NOMO-1 (cell line): ENCODE measurements around the gene IQSEC1.
A peak's percentile ranks its signal among the peaks of the same experiment; 100 is the strongest.

ENCODE experiments used
- DNase-seq, 2 experiments: peaks; one replicate each; lab custom pipeline; 2025; ENCODE audit not compliant: unreplicated experiment in 2 of 2; lab: John Stamatoyannopoulos, UW

Gene IQSEC1

DNA sequence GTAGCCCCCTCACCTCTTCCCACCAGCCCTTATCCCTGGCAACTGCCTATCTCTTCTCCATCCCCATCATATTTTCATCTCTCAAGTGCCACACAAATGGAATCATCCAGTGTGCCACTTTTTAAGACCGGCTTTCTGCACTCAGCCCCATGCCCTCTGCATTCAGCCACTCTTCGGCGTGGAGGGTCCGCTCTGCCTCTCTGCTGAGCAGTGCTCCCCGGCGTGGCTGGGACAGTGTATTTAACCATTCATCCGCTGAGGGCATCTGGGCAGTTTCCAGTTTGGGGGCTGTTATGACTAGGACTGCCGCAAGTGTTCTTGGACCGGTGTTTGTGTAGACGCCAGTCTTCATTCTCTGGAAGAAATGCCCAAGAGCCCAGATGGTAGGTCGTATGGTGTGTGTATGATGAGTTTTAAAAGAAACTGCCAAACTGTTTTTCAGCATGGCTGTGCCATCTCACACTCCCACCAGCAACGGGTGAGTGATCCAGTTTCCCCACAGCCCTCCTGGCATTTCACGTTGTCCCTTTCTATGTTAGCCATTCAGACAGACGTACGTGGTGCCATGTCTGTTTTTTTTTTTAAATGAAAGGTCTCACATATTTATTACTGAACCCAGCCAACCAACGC is 20.9 kb downstream of the IQSEC1 start:
- DNase-seq: no peak

GRCh38 chr3:13051581-13051980 is 21.6 kb downstream of the IQSEC1 start:
- no peak for DNase-seq

DNA sequence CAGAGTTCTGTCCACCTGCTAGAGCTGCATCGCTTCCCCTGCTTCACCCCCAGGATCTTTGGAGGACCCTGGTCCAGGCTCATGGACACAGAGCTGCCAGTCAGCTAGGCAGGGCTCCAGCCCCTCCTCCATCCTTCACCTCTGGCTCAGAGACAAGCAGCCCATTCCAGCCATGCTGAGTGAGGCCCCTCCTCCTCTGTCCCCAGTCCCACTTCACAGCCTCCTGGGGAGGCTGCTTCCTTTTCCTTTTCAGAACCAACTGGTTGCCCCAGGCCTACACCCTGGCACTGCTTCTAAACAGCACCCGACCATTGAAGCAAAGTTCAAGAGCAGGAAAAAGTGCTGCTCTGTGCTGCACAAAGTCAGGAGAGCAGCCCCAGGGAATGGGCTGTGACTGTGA is 22.2 kb downstream of the IQSEC1 start:
- no peak for DNase-seq

DNA sequence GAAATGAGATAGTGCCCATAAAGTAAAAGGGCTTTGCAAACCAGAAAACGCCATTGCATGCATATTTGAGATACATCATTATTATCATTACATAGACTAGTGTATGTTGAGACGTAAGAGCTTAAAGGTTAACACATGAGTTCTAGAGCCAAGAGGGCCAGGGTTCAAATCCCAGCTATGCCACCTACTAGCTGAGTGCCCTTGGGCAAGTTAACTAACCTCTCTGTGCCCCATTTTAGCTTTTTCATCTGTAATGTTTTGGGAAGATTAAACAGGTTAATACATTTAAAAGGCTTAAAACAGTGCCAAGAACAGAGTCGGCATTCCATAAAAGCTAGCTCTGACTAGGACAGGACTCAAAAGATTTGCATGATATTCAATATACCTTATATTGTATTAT is 22.8 kb downstream of the IQSEC1 start:
- DNase-seq: no peak

DNA sequence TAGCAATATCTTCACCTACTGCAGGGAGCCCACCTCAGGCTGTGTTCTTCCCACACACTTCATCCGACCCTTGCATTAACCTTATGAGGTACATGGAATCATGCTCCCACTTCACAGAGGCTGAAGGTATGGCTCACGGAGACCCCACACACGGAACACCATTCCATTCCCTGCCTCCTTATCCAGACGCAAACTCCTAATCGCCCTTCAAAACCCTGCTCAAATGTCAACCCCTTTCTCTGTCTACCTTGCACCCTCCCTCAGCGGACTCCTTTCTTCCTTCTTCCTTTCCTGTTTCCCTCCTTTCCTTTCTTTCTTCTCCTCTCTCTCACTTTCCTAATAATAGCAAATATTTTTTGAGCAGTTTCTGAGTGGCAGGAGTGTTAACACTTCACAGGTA is 23.8 kb downstream of the IQSEC1 start:
- DNase-seq: no peak

DNA sequence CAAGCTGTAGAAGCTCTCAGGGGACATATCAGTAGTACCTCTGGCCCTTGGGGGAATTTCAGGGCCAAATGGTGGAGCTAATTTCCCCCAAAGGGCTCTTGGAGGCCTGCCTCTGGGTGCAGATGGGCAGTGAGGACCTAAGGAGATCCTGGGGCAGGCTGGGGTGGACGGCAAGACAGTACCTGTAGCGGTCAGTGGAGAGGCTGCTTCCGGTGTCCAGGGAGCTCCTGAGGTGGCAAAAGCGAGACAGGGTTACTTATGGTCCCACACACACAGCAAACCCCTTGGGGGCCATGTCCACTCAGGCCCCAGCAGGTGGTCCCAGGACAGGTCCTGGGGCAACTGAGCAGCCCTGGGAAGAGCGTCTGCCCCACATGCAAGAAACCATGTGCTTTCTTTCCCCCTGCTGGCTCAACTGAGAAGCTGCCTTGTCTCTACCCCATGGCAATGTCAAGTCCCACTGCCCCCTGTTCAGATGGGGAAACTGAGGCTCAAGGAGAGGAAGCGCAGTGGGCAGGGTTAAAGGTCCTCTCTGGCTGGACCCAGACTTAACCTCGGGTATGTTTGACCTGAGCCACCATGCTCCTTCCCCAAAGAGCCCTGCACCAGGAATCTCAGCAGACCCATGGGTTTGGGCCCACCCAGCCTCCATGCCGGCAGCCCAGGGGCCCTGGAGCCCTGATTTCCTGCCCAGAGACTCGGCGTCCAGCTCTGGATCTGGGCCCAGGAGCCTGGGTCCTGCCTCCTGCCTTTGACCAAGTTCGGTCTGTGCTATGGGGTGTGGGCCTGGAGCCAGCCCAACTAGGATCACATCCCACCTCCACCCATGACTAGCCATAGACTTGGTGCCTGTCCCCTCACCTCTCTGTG is 25.7 kb downstream of the IQSEC1 start:
- no peak for DNase-seq

DNA sequence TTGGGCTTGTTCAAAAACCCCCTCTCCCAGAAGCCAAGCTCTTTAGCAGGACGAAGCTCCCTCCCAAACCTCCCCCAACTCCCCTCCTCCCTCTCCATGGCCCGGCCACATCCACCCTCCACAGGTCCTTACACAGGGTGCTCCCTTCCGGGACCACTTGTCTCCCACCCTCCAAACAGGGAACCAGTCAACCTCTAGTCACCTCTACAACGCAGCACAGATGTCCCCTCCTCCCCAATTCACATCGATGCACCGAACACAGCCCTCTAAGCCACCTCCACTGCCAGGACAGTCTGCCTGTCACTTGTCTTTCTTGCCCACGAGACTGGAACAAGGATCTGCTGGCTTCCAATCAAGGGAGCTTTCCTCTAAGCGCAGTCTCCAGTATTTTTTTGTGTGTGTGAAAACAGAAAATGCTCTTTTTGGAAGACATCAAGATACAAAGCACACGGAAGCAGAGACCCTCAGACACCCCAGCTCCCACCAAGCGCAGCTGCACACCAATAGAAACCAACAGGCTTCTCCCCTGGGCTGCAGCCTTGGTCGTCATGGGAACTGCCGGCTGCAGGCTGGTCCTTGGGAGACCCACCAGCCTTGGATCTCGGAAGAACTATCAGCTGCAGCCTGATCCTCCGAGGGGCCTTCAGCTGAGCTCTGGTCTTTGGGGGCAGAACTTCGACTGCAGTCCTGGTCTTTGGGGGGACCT is 26.5 kb downstream of the IQSEC1 start:
- DNase-seq: no peak

DNA sequence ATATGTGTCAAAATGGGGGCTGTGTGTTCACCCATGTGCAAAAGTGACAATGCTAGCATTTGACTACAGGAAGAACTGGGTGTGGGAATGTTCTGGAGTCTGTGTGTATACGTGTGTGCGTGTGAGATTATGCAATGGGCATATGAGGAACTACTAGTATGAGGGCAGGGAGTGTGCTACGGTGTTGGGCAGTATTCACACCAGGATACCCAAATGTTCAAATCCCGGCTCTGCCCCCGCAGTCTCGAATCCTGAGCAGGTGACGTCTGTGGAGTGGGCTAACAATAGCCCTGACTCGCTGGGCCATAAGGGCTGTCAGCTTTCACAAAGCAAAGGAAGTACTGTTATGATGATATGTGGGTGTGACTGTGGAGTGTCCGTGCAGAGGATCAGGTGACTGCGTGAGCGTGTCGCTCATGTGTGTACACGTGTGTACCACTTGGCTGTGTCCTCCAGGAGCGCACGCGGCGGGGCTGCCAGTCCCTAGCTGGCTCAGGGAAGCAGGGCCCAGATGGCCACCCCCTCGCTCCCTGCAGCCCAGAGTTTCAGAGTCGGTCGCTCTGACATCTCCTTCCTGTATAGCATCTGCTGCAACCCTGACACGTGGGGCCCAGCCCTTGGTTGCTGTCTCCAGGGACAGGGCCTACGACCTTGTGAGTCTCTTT is 27.2 kb downstream of the IQSEC1 start:
- DNase-seq: peak; percentile 41

GRCh38 chr3:13045241-13045903 is 27.9 kb downstream of the IQSEC1 start:
- no peak for DNase-seq

DNA sequence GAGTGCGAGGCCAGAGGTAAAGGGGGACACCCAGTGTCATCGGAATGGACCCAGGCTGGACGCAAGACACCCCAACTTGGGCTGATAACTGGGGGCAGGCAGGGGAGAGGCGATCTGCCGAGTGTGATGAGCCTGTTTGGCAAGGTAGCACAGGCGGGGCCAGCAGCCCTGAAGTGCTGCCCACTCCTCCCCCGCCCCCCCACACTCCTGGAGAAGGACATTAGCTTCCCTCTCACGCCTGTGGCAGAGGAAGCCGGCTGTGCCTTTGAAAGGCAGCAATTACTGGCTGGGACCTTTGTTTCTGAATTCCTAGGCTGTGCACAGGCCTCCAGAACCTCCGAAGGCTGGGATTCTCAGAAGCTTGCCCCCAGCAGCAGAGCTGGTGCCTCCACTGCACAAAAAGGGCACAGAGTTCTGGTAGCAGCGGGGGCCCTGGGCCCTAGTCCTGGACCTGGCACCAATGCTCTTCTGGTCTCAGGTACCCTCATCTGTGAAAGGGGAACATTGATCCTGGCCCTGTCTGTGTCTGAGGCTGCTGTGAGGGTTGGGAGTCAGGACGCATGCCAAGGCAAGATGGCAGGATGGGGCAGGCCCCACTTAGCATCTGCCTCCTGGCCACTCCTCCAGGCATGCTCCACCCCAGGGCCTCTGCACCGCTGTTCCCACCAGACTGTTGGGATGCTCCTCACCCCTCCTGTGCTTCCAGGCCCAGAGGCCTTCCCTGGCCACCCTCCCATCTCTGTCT is 28.6 kb downstream of the IQSEC1 start:
- DNase-seq: no peak

DNA sequence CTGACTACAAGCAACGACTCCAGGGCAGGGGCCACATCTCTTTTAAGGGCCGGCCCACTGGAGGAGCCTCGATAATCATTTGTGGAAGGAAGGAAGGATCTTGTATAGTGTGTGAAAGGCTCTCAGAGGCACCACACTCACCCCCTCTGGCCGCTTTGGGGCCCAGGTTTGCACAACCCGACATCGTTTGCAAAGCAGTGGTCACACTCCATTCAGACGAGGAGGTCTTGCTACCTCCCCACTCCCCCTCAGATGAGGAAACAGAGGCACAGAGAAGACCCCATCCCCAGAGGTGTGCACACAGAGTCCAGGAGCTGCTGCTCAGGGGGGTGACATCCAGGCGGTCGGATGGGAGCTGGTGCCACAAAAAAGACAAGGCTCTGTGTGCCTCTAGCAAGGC is 29.6 kb downstream of the IQSEC1 start:
- no peak for DNase-seq

- no peak for DNase-seq
Measured at GRCh38 chr3:13042715-13043271, 30.4 kb downstream of the IQSEC1 start.

DNA sequence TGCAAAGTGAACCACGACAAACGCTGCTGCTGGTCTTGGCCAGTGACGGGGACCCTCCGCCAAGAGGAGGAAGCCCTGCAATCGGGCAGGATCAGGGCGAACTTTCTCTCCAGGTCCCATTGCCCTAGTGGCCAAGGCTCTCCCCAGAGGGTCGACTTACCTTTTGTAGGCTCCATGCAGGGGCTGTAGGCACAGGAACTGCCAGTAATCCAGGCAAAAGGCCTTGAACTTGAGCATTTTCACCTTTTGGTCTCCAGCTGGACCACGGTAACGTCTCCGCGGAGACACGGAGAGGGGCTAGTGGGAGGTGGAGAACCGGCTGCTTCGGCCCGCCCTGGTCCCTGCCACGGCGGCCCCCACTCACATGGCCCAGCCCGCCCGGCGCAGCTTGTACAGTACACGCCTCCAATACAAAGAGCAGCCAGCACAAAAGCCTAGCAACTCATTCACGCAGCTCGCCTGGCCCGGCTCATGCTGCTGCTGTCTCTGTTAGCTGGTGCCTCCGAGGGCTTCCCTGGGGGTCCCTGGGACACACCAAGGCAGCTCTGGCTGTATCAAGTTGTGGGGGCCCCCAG is 31.0 kb downstream of the IQSEC1 start:
- no peak for DNase-seq

- DNase-seq: no peak
Measured at GRCh38 chr3:13041113-13041776, 32.0 kb downstream of the IQSEC1 start.

DNA sequence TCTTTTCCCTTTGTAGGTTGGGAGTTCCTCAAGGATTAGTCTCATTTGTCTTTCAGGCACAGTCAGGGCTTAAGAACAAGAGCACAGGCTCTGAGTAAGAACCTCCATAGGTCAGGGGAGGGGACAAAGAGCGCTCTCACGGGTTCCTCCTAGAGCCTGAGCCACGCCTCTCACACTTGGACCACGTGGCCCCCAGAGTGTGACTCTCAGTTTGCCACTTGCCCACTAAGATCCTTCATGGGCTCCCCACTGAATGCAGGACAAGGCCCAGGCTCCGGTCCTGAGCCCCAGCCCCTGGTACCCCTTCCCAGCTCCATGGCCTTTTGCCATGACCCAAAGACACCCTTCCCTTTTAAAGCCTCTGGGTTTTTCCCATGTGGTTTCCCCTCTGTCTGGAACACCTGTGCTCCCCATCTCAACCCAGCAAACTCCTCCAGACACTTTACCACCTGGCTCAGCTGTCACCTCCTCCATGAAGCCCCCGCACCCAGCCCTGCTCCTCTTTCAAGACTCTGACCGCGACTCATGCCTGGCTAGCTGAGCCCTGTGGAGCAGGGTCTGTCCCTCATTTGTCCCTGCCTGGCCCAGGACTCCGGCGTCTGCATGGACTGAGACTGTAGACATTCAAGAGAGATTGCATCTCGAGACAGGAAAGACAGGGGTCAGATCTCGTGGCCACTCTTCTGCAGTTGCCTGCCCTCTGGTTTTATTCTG is 32.7 kb downstream of the IQSEC1 start:
- DNase-seq: peak; percentile 6 to 23

DNA sequence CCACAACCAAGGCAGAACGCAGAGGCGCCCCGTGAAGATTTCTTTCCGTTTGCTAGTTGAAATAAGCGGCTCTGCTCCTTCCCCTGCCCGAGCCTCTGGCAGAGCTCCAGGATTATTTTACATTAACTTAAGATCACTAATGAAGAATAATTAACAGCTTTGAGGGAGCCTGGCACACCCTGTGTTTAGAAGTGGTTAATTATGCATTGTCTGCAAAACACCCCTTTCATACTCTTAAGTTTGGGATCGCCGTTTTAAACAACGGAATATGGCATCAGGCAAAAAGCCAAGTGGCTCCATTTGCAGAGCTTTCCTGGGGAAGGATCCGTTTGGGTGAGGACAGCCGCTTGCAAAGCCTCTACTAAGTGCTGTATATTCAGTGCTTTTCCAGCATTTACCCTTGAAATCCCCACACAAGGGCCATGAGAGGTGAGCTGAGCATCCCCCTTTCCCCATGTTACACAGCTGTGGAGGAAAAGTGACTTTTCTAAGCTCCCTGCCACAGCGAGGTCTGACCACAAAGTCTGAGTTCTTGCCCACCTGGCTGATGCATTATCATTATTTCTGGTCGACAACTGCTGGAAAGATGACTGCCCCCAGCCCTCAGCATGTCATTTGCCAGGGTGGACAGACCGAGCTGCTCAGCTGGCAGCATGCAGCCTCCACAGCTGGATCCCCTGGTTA is 33.9 kb downstream of the IQSEC1 start:
- no peak for DNase-seq

DNA sequence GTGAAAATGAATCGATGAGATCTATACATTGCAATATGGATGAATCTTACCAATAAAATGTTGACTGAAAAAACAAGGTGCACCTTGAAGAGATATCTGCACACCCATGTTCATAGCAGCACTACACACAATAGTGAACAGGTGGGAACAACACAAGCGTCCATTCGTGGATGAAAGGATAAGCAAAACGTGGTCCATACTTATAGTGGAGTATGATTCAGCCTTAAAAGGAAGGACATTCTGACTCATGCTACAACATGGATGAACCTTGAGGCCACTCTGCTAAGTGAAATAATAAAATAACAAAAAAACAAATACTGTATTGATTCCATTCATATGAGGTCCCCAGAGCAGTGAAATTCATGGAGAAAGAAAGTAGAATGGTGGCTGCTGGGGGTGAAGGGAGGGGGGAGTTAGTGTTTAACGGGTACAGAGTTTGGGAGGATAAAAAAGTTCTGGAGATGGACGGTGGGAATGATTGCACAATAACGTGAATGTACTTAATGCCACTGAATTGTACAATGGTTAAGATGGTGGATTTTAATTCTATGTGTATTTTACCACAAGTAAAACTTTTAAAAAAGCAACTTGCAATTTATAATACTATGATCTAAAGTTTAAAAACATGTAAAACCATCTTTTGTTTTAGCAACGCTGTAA is 35.6 kb downstream of the IQSEC1 start:
- no peak for DNase-seq
